Stomach (tissue), 9 donors: ENCODE results near the gene DNAH1. TPM values are rescaled to one million over a fixed set of nuclear protein-coding genes. Genes with fewer than 3 reads are reported as not detected.

Experiments
- DNase-seq, 2 donors: peaks; one replicate each; pipeline versions ENCODE4 v3.0.0 to v3.0.0-alpha.2; 2013 to 2019
- H3K27ac ChIP-seq, 5 donors: fragments of 200-600 bp in 4 of 5; sonication (generic) in 4 of 5; one replicate each; pipeline ENCODE4 v1.5.1; 2013 to 2019; ENCODE audit warnings: mild to moderate bottlenecking in 1 of 5, moderate library complexity in 1 of 5
- H3K27me3 ChIP-seq, 3 donors: fragments of 200-600 bp; sonication (generic); one replicate each; pipeline ENCODE4 v1.5.1; 2017 to 2019; ENCODE audit warnings: mixed run types in 1 of 3
- H3K36me3 ChIP-seq, 4 donors: fragments of 200-600 bp; sonication (generic); 1 replicate in 3 of 4; 2 replicates in 1 of 4; pipeline ENCODE4 v1.5.1; 2016 to 2019
- H3K4me1 ChIP-seq, 4 donors: fragments of 200-600 bp; sonication (generic); one replicate each; pipeline ENCODE4 v1.5.1; 2016 to 2019
- H3K4me3 ChIP-seq, 4 donors: fragments of 200-600 bp; sonication (generic) in 3 of 4; one replicate each; pipeline ENCODE4 v1.5.1; 2016 to 2019; ENCODE audit warnings: mild to moderate bottlenecking in 1 of 4
- H3K9me3 ChIP-seq, 4 donors: fragments of 200-600 bp; sonication (generic); one replicate each; pipeline ENCODE4 v1.5.1; 2016 to 2019
- EP300 ChIP-seq: sonication (generic); formaldehyde crosslinking; IDR thresholded peaks from one replicate; pipeline ENCODE4 v1.6.1; 2017; ENCODE audit warnings: antibody characterized with exemption
- POLR2A ChIP-seq, 4 donors: fragments of 450-650 bp; IDR thresholded peaks; one replicate each; pipeline ENCODE4 v1.6.1; 2016; ENCODE audit warnings: antibody characterized with exemption in 4 of 4, control low read depth in 2 of 4, mild to moderate bottlenecking in 1 of 4, moderate library complexity in 1 of 4
- POLR2AphosphoS5 ChIP-seq, 3 donors: sonication (generic); formaldehyde crosslinking; IDR thresholded peaks; one replicate each; pipeline ENCODE4 v1.6.1; 2016; ENCODE audit warnings: antibody characterized with exemption in 3 of 3
- WGBS, 5 donors: extraction: QIAGEN DNeasy Blood & Tissue Kit in 3 of 5; methylation state at CpG; one replicate each; pipeline versions ENCODE4 v1.1.5 to v1.1.7; 2013 to 2018; 5-methylcytosine and 5-hydroxymethylcytosine counted together
- intact Hi-C: fragments of 100-400 bp; cut with DNase I; formaldehyde crosslinking; loops from one replicate; pipeline ENCODE4 v1.15.1; 2023; ENCODE audit warnings: low total_unique reads
- polyA plus RNA-seq, 3 donors: library from polyadenylated mRNA; stranded (reverse); fragments of 200-250 nt; gene quantifications; one replicate each; pipeline ENCODE4 v1.2.3, GENCODE V29; 2013
- total RNA-seq, 5 donors: library from RNA; depleted of rRNA; stranded (reverse); fragments of >200 nt; gene quantifications; one replicate each; pipeline versions ENCODE4 v1.1.0 to v1.2.3, GENCODE V29; 2014 to 2016
- TF ChIP-seq, protein P1 (sequence below), 7 experiments: fragments of 450-650 bp in 4 of 7; fragments of 200-600 bp in 3 of 7; sonication (generic) in 3 of 7; IDR thresholded peaks; one replicate each; pipeline ENCODE4 v1.5.1; 2016 to 2019; ENCODE audit warnings: antibody characterized with exemption in 7 of 7, control low read depth in 2 of 7, mild to moderate bottlenecking in 1 of 7
- donor health status: healthy with polysubstance abuse.
- donor health status: Bipolar disorder and iron deficiency.
- donor health status: healthy.

Gene DNAH1
- total and polyA plus RNA-seq, 8 donors = 1.9 to 57.6 (median 8.2) TPM

DNA sequence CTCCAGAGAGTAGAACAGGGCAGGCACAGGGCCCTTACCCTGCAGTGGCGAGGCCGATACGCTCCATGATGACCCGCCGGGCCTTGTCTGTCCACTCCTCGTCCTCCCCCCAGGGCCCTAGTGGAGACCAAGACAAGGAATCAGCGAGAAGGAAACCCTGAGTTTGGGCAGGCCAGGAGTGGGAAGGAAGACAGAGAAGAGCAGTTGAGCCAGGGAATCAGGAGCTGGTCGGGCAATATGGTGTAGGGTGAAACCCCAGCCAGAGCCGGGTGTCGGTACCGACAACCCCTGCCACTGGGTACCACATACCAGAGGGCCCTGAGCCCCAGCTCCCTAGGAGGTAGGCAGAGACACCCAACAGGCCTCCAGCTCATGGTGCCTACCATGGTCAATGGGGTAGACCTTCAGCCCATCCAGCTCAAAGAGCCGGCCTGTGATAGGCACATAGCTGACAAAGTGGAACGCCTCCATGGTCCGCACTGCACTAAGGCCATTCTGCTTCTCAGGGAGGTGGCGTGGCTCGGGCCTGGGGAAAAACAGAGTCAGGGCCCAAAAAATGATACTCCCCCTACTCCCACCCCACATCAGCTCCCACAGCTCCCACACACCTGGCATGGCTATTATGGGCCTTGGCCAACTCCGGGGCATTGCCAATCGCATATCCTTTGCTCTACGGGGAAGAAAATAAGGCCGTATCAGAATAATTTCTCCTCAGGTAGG, 90.8 kb downstream of the DNAH1 start:
- H3K27ac ChIP-seq = no peak overlapping the region
- no peak for DNase-seq
- H3K4me1 ChIP-seq = peaks cover 18 to 50% (median 46%) of the 10 kb centered on the region in 4 donors
- peaks cover 49 to 67% (median 64%) of the 10 kb centered on the region in 4 donors for H3K36me3 ChIP-seq
- TF ChIP-seq, protein P1, sequence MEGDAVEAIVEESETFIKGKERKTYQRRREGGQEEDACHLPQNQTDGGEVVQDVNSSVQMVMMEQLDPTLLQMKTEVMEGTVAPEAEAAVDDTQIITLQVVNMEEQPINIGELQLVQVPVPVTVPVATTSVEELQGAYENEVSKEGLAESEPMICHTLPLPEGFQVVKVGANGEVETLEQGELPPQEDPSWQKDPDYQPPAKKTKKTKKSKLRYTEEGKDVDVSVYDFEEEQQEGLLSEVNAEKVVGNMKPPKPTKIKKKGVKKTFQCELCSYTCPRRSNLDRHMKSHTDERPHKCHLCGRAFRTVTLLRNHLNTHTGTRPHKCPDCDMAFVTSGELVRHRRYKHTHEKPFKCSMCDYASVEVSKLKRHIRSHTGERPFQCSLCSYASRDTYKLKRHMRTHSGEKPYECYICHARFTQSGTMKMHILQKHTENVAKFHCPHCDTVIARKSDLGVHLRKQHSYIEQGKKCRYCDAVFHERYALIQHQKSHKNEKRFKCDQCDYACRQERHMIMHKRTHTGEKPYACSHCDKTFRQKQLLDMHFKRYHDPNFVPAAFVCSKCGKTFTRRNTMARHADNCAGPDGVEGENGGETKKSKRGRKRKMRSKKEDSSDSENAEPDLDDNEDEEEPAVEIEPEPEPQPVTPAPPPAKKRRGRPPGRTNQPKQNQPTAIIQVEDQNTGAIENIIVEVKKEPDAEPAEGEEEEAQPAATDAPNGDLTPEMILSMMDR (IDR thresholded peaks at IDR 0.05) = no peak
- TF ChIP-seq POLR2AphosphoS5 (IDR thresholded peaks at IDR 0.05) (no peak), POLR2A (IDR thresholded peaks at IDR 0.05) (no peak), EP300 (no peak)
- no peaks in the 10 kb centered on the region for H3K9me3 ChIP-seq
- no peaks in the 10 kb centered on the region for H3K27me3 ChIP-seq
- 93 to 95% (median 94%) methylated on average over 20 of the region's 20 CpGs for WGBS, 5 donors
- no peak overlapping the region for H3K4me3 ChIP-seq
- intact Hi-C loops = no loop called here

DNA sequence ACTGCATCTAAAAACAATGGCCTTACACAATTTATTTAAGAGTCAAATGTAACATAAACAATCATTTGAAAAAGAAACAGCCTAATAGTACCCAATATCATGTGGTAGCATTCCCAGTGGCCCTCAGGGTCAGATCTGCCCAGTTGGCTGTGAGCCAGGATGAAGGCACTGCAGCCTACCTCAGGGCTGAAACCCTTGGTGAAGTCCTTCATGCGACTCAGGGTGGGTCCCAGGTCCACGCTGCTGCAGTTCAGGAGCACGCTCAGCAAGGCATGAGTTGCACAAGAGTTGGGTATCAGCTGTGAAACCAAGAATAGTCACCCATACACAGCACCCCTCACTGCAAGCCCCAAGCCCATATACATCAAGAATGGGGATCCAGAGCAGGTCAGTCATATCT, 91.7 kb downstream of the DNAH1 start:
- TF ChIP-seq POLR2A (IDR thresholded peaks at IDR 0.05) (no peak), POLR2AphosphoS5 (IDR thresholded peaks at IDR 0.05) (no peak), EP300 (no peak)
- TF ChIP-seq, protein P1 (IDR thresholded peaks at IDR 0.05) = no peak
- Histone ChIP-seq H3K27me3 (no peaks in the 10 kb centered on the region), H3K9me3 (no peaks in the 10 kb centered on the region), H3K36me3 (peaks cover 41 to 59% (median 56%) of the 10 kb centered on the region in 4 donors), H3K4me3 (no peak overlapping the region), H3K4me1 (peaks cover 26 to 58% (median 54%) of the 10 kb centered on the region in 4 donors), H3K27ac (no peak overlapping the region)
- no peak for DNase-seq
- WGBS, 5 donors = 89 to 98% (median 93%) methylated on average over 3 of the region's 3 CpGs
- intact Hi-C loops = no loop called here

DNA sequence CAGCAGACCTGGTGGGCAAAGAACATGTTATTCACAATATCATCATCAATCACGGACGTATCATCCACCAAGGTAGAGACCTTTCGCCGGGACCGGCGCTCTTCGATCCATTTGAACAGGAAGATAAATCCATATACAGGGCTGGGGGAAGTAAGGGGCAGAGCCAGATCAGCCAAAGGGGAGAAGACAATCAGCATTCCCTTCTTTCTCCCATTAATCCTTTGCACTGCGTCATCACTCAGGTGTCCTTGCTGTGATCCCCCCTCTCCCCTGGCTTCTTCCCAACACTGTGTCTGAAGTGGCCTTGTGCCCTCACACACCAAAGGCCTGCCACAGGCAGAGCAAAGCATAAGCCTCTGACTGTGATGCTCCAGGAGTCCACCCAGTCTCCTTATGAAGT, 92.3 kb downstream of the DNAH1 start:
- 87 to 95% (median 93%) methylated on average over 8 of the region's 8 CpGs for WGBS, 5 donors
- Histone ChIP-seq H3K4me1 (peaks cover 27 to 61% (median 61%) of the 10 kb centered on the region in 4 donors), H3K27ac (peak overlapping the region in 1 of 5 donors; percentile 95), H3K27me3 (no peaks in the 10 kb centered on the region), H3K36me3 (peaks cover 34 to 53% (median 50%) of the 10 kb centered on the region in 4 donors), H3K4me3 (peak overlapping the region in 3 of 4 donors; percentile 84 to 92 (median 85)), H3K9me3 (no peaks in the 10 kb centered on the region)
- no peak for TF ChIP-seq POLR2AphosphoS5 (IDR thresholded peaks at IDR 0.05)
- TF ChIP-seq POLR2A (IDR thresholded peaks at IDR 0.05) = no peak
- TF ChIP-seq, protein P1 (IDR thresholded peaks at IDR 0.05) = no peak
- no peak for TF ChIP-seq EP300
- no peak for DNase-seq
- intact Hi-C loops = no loop called here

DNA sequence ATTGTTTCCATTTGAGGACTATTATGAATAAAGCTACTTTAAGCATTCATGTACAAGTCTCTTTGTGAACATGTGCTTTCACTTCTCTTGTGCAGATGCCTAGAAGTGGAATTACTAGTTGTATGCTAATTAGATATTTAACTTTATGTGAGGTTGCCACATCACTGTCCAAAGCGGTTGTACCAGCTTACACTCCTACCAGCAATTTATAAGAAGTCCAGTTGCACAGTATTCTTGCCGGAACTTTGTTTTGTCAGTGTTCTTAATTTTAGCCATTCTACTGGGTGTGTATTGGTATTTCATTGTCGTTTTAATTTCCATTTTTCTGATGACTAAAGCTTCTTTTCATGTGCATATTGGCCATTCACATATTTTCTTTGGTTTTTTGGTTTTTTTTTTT, 99.7 kb downstream of the DNAH1 start:
- WGBS, 5 donors = 79 to 88% (median 86%) methylated on average over 3 of the region's 3 CpGs
- no peak overlapping the region for H3K27ac ChIP-seq
- intact Hi-C loops = no loop called here

DNA sequence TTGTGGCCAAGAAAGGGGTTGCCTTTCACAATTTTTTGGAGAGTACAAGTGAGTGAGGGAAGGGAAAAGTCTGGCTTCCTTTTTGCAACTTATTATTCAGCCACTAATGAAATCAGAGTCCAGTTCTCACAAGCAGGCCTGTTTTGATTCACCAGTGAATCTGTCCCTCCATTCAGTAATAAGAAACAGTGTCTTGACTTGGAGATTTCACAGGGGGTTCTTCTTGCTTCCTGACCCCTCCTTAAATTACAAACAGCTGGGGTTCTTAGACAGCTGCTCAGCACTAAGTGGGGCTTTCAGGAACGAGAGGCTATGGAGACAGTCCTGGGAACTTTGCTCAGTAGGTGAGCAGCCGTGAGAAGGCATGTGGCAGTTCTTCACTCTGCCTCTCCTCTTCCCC, 104.3 kb downstream of the DNAH1 start:
- no peaks in the 10 kb centered on the region for H3K27me3 ChIP-seq
- no peaks in the 10 kb centered on the region for H3K9me3 ChIP-seq
- WGBS, 5 donors = 80 to 100% (median 86%) methylated on average over 2 of the region's 2 CpGs
- H3K4me3 ChIP-seq = no peak overlapping the region
- no peak overlapping the region for H3K27ac ChIP-seq
- TF ChIP-seq EP300 (no peak), POLR2A (IDR thresholded peaks at IDR 0.05) (no peak), POLR2AphosphoS5 (IDR thresholded peaks at IDR 0.05) (no peak)
- TF ChIP-seq, protein P1 (IDR thresholded peaks at IDR 0.05) = no peak
- no peaks in the 10 kb centered on the region for H3K4me1 ChIP-seq
- H3K36me3 ChIP-seq = peaks cover 0 to 16% (median 9%) of the 10 kb centered on the region in 4 donors
- no peak for DNase-seq
- intact Hi-C loops = no loop called here

More for the DNA sequence above, 99.7 kb downstream of the DNAH1 start:
- H3K4me3 ChIP-seq = no peak overlapping the region
- H3K9me3 ChIP-seq = no peaks in the 10 kb centered on the region
- peaks cover 13 to 30% (median 24%) of the 10 kb centered on the region in 4 donors for H3K4me1 ChIP-seq
- no peaks in the 10 kb centered on the region for H3K27me3 ChIP-seq
- H3K36me3 ChIP-seq = peaks cover 0 to 19% (median 9%) of the 10 kb centered on the region in 4 donors
- DNase-seq = no peak
- TF ChIP-seq EP300 = no peak
